Measurements from ENCODE around the gene TMEM92. TPM values are rescaled to one million over a fixed set of nuclear protein-coding genes. Genes with fewer than 3 reads are reported as not detected.

TMEM92 gene
- polyA plus RNA-seq, 1 donor (not counting 4 experiments of a cell fraction or from before 2014, with no cell fraction given), result 0.88 TPM

GRCh38 chr17:50297407-50297865 lies 23.2 kb downstream of the TMEM92 start:
- no peak overlapping the region for H3K9ac ChIP-seq (ENCODE audit: control insufficient read depth, extremely low read depth, insufficient read depth, low read length)
- DNase-seq (ENCODE audit: low read depth, low spot score) (no peak), FAIRE-seq (peak; percentile 62)
- no peak overlapping the region for H3K27ac ChIP-seq (ENCODE audit: control insufficient read depth, insufficient read depth, low read length)
- no peak overlapping the region for H3K4me3 ChIP-seq (ENCODE audit: control insufficient read depth in 2 of 3, extremely low read depth in 1 of 3, insufficient read depth in 2 of 3, low read depth in 1 of 3, low read length in 3 of 3)
- TF ChIP-seq EZH2 (IDR thresholded peaks at IDR 0.05; ENCODE audit: low read length) (no peak), CTCF (optimal IDR thresholded peaks at IDR 0.05 in 1 of 3, IDR thresholded peaks at IDR 0.05 in 1 of 3, conservative IDR thresholded peaks at IDR 0.05 in 1 of 3; ENCODE audit: extremely low read depth in 1 of 3, insufficient read depth in 2 of 3, low read length in 3 of 3) (peak; percentile 89 to 96 (median 92))
- no peaks in the 10 kb centered on the region for H3K79me2 ChIP-seq (ENCODE audit: control insufficient read depth, insufficient read depth, low read length)
- H3K9me3 ChIP-seq (ENCODE audit: control insufficient read depth, low read depth, low read length), result no peaks in the 10 kb centered on the region
- dilution Hi-C loops (cut with MboI; ENCODE audit: extremely low pct_ligation_motif_present, low sequenced_read_pairs), result no loop called here
- H3K27me3 ChIP-seq (ENCODE audit: control insufficient read depth, extremely low read depth, insufficient read depth, low read length), result no peaks in the 10 kb centered on the region
- H3K4me2 ChIP-seq (ENCODE audit: control insufficient read depth, extremely low read depth, insufficient read depth, low read depth, low read length), result no peak overlapping the region
- H3K4me1 ChIP-seq (ENCODE audit: control insufficient read depth, extremely low read depth, insufficient read depth, low read length), result no peaks in the 10 kb centered on the region
- H3K9me1 ChIP-seq (ENCODE audit: control insufficient read depth, extremely low read depth, insufficient read depth, low read length), result no peaks in the 10 kb centered on the region
- H3K36me3 ChIP-seq (ENCODE audit: control insufficient read depth in 2 of 2, extremely low read depth in 1 of 2, insufficient read depth in 2 of 2, low read length in 2 of 2), result no peaks in the 10 kb centered on the region
- H4K20me1 ChIP-seq (ENCODE audit: control insufficient read depth, extremely low read depth, insufficient read depth, low read length), result no peaks in the 10 kb centered on the region
- H2AFZ ChIP-seq (ENCODE audit: control insufficient read depth, low read length), result no peak overlapping the region

- Histone ChIP-seq H3K4me2 (ENCODE audit: control insufficient read depth, extremely low read depth, insufficient read depth, low read depth, low read length) (no peak overlapping the region), H3K9me3 (ENCODE audit: control insufficient read depth, low read depth, low read length) (no peaks in the 10 kb centered on the region), H3K36me3 (ENCODE audit: control insufficient read depth in 2 of 2, extremely low read depth in 1 of 2, insufficient read depth in 2 of 2, low read length in 2 of 2) (no peaks in the 10 kb centered on the region), H4K20me1 (ENCODE audit: control insufficient read depth, extremely low read depth, insufficient read depth, low read length) (no peaks in the 10 kb centered on the region), H3K4me1 (ENCODE audit: control insufficient read depth, extremely low read depth, insufficient read depth, low read length) (no peaks in the 10 kb centered on the region), H2AFZ (ENCODE audit: control insufficient read depth, low read length) (no peak overlapping the region), H3K27ac (ENCODE audit: control insufficient read depth, insufficient read depth, low read length) (no peak overlapping the region), H3K4me3 (ENCODE audit: control insufficient read depth in 2 of 3, extremely low read depth in 1 of 3, insufficient read depth in 2 of 3, low read depth in 1 of 3, low read length in 3 of 3) (no peak overlapping the region), H3K9ac (ENCODE audit: control insufficient read depth, extremely low read depth, insufficient read depth, low read length) (no peak overlapping the region), H3K9me1 (ENCODE audit: control insufficient read depth, extremely low read depth, insufficient read depth, low read length) (no peaks in the 10 kb centered on the region), H3K79me2 (ENCODE audit: control insufficient read depth, insufficient read depth, low read length) (no peaks in the 10 kb centered on the region), H3K27me3 (ENCODE audit: control insufficient read depth, extremely low read depth, insufficient read depth, low read length) (no peaks in the 10 kb centered on the region)
- FAIRE-seq (no peak), DNase-seq (ENCODE audit: low read depth, low spot score) (no peak)
- TF ChIP-seq CTCF (optimal IDR thresholded peaks at IDR 0.05 in 1 of 3, IDR thresholded peaks at IDR 0.05 in 1 of 3, conservative IDR thresholded peaks at IDR 0.05 in 1 of 3; ENCODE audit: extremely low read depth in 1 of 3, insufficient read depth in 2 of 3, low read length in 3 of 3), result no peak
- no peak for TF ChIP-seq EZH2 (IDR thresholded peaks at IDR 0.05; ENCODE audit: low read length)
- dilution Hi-C loops (cut with MboI; ENCODE audit: extremely low pct_ligation_motif_present, low sequenced_read_pairs), result no loop called here
Observed at GRCh38 chr17:50298018-50298417, 23.8 kb downstream of the TMEM92 start.

All from keratinocyte (primary cell).